DOHH2 (cell line): ENCODE results near the gene SGCD.
"Not testable (repeated sequence)": the region's sequence is repeated elsewhere in the genome, so short reads cannot be mapped to it uniquely, and the experiment has no call there.

Experiments
- CTCF ChIP-seq: fragments of 200-600 bp; sonication (generic); IDR thresholded peaks from one replicate; pipeline ENCODE4 v1.5.1; 2014; ENCODE audit warnings: antibody characterized with exemption, mild to moderate bottlenecking, low read depth, low read length; ENCODE audit not compliant: poor library complexity, severe bottlenecking
- EZH2phosphoT487 ChIP-seq: fragments of 200-600 bp; sonication (generic); IDR thresholded peaks from 2 replicates; pipeline ENCODE4 v1.6.1; 2017; ENCODE audit warnings: borderline replicate concordance, mild to moderate bottlenecking, antibody characterized with exemption, low read length, moderate library complexity, mixed read lengths

DNA sequence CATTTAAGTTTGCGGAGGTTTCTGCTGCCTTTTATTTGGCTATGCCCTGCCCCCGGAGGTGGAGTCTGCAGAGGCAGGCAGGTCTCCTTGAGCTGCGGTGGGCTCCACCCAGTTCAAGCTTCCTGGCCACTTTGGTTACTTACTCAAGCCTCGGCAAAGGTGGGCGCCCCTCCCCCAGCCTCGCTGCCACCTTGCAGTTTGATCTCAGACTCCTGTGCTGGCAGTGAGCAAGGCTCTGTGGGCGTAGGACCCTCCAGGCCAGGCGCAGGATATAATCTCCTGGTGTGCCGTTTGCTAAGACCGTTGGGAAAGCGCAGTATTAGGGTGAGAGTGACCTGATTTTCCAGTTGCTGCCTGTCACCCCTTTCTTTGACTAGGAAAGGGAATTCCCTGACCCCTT, 283.6 kb downstream of the SGCD start:
- TF ChIP-seq CTCF, EZH2phosphoT487: not testable (repeated sequence)
